ENCODE data around the gene SRA1.

The SRA1 gene

DNA sequence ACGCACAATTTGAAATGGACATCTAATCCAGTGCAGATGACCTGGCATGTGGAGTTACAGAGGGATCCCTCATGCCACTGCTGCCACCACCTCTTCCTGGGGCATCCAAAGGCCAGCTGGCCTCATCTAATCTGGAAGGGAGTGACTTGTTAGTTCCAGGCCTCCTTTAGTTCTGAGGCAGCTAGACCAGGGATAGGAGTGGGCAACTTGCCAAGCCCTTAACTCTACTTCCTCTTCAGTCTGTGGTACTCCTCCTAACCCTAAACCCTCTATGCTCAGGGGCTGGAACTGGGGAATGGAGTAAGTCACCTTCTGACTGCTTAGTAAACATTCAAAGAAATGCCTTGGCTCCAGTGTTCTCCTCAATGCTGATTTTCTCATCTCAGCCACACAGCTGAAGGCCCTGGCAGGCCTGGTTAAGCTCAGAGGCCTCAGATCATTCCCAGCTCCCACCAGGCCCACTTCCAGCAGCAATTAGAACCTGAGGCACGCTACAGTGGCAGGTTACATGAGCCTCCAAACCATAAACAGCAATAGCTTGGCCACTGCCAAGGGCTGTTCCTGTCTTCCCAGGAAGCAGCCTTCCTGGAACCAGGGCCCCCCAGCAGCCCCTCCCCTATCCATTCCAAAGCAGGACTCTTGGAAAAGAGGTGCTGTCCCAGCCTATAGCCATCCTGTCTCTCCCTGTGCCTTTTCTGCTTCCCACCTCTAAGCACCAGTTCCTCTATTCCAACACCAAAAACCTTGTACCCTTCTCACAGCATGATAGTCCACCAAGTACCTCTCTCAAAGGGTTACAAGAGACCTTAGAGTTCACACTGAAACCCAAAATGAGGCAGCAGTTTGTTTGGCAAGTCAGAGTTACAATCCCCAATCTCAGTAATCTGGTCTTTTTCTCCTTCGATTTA lies 7.8 kb downstream of the SRA1 start:
- DNase-seq = no peak

DNA sequence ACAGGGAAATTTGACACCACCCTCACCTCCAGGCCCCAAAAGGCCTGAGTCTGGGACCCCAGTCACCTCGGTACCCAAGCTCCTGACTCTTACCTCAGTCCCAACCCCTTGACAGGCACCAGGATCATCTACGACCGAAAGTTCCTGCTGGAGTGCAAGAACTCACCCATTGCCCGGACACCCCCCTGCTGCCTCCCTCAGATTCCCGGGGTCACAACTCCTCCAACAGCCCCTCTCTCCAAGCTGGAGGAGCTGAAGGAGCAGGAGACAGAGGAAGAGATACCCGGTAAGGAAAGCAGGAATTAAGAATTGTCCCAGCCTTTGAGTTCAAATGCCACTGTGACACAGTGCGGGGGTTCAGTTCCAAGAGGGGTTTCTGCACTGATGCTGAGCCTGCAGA lies 8.5 kb downstream of the SRA1 start:
- no peak for DNase-seq

DNA sequence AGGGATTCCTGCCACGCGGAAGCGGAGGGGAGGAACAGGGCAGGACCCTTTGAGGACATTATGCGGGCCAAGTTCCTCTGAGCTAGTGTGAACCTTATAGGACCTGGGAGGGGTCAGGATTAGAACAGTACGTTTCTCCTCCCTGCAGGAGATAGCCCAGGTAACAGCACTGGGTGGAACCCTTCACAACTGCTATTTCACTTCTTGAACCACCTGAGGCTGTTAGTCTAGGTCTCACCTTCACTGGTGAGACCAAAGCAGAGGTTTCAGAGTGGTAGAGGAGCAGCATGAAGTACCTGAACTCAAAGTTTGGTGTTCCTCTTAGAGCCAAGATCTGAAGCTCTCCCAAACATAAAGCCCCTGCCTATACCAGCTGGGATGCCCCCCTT lies 9.0 kb downstream of the SRA1 start:
- no peak for DNase-seq

DNA sequence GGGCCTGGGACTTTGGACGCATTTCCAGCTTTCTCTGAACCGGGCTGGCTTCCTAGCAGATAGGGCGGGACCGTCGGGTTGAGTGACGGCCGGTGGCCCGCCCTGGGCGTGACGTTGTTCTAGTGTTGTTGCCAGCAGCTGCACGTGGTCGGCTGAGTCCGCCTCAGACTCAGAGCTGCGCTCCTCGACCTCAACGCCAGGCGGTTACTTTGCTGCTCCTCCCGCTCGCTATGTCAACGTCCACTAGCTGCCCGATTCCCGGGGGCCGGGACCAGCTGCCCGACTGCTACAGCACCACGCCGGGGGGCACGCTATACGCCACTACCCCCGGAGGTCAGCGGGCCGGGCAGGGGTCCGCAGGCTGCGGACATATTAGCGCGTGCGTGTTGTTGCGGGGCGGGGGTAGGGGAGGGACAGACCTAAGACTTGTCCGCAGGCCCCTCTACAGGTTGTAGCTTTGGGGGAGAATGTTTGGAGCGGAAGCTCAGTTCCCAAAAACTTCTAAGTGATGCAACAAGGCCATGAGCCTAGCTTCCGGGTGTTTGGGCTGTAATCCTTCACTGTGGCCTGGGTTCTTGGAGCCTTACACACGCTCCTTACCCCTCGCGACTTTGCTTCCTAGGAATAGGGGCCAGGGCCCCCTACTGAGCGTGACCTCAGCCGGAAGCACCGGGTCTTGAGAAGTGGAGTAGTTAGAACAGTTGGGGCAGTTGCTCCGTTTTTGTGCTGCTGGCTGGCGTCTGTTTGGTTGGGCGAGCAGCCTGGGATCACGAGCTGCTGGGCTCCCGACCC lies 9.6 kb downstream of the SRA1 start, which contains the start of gene EIF4EBP3:
Gene EIF4EBP3, plus strand, starts transcription at position 155 of the 792 bp plus-strand sequence. Its CDS starts 76 bp downstream, at position 231.
- peak; percentile 87 for DNase-seq

DNA sequence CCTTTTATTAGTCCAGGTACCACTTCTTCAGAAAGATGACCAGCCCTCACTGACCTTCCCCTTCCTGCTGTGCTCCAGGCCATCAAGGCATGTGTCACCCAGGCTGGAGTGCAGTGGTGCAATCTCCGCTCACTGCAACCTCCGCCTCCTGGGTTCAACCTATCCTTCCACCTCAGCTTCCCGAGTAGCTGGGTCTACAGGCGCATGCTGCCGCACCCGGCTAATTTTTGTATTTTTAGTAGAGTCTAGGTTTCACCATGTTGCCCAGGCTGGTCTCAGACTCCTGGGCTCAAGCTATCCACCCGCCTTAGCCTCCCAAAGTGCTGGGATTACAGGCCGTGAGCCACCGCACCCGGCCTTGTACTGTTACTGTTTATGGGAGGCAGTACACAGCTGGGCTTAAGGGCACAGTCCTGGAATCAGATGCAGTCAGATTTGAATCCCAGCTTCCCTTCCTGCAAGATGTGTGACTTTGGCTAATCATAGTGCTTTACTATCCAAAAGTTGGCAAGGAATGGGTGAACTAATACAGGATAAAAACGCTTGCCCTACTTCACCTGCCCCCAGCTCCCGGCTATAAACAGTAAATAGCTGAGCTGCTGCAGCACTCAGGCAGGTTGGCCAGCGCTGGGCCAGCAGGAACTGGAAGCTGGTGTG lies 10.3 kb downstream of the SRA1 start:
- no peak for DNase-seq

DNA sequence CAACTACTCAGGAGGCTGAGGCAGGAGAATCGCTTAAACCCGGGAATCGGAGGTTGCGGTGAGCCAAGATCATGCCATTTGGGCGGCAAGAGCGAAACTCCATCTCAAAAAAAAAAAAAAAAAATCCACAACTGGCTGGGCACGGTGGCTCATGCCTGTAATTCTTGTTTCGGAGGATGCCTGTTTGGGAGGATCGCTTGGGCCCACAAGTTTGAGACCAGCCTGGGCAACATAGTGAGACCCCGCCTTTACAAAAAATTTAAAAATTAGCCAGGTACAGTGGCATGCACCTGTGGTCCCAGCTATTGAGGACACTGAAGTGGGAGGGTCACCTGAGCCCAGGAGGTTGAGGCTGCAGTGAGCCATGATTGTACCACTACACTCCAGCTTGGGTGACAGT lies 11.7 kb downstream of the SRA1 start:
- DNase-seq = no peak

DNA sequence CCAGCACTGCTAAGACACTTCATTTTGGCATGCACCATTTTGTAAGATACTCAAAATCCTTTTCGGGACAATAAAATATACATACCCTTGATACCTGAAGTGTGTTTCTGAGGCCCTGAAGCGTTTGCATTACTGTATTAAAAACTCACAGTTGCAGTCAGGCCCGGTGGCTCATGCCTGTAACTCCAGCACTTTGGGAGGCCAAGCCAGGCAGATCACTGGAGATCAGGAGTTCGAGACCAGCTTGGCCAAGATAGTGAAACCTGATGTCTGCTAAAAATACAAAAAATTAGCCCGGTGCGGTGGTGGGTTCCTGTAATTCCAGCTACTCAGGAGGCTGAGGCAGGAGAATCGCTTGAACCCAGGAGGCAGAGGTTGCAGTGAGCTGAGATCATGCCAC lies 12.3 kb downstream of the SRA1 start:
- DNase-seq = no peak

DNA sequence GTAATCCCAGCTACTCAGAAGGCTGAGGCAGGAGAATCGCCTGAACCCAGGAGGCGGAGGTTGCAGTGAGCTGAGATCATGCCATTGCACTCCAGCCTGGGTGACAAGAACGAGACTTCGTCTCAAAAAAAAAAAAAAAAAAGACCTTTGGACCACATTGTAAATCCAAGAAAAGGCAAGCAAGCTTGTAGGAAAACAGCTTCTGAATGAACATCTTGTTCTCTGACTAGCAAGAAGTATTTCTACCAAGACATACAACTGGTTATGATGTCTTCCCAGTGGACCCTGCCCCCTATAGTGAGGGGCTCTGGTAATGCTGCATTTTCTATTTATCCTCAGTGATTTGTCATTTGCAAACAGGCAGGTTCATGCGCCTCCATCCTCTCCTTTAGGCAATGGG lies 14.3 kb downstream of the SRA1 start:
- no peak for DNase-seq

DNA sequence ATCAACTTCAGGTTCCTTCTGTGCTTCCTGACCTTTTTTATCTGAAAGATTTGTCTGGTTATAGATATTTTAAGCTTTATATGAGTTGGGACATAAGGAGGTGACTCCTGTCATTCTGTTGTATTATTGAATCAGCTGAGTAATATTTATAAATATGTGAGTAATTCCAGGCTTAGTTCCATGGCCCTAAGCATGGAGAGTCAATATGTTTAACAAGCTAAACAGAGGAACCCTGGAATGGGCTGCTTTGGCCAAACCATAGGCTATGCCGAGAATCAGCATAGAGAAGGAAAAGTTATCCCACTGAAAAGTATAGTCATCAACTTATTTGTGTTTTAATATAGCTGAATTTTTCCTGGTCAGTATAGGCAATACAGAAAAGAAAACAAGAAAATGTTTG lies 17.0 kb downstream of the SRA1 start:
- DNase-seq = no peak

DNA sequence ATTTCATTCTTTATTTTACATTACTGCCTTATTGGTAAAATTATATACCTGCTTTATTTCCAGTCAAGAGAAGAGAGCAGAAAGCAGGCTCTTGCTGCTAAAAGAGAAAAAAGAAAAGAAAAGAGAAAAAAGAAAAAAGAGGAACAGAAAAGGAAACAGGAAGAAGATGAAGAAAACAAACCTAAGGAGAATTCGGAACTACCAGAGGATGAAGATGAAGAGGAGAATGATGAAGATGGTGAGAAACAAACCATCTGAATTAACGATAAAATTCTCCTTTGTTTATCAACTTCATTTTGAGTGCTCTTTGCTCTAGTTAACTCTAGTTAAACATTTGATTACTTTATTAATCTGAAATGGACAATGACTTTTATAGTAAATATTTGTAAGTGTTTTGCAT lies 33.3 kb downstream of the SRA1 start:
- no peak for DNase-seq

DNA sequence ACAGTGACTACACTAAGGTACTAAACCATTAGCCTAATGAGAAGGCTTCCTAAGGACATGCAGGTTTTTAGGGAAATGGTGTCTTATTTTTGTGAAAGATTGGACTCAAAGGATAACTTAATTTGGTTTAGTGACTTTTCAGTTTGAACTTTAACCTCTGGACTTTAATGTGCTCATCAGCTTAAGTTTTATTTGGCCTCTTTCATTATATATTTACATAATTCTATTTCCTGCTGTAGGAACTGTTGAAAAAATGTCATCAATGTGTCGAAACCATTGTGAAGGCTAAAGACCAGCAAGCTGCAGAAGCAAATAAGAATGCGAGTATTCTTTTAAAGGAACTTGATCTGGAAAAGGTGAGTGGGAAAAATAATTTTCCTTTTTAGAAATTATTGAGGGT lies 44.1 kb downstream of the SRA1 start:
- no peak for DNase-seq

DNA sequence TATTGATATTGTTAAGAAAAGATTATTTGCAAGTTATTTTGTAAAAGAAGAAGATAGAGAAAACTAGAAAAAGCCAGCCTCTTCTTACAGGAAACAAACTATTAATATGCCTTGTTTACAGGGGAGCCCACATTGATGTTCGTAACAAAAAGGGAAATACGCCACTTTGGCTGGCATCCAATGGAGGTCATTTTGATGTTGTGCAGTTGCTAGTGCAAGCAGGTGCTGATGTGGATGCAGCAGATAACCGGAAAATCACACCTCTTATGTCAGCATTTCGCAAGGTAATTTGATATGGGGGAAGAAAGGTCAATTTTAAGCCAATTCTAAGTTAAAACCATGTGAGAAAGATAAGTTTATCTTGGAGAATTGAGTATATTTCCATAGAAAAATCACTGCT lies 47.4 kb downstream of the SRA1 start:
- no peak for DNase-seq

DNA sequence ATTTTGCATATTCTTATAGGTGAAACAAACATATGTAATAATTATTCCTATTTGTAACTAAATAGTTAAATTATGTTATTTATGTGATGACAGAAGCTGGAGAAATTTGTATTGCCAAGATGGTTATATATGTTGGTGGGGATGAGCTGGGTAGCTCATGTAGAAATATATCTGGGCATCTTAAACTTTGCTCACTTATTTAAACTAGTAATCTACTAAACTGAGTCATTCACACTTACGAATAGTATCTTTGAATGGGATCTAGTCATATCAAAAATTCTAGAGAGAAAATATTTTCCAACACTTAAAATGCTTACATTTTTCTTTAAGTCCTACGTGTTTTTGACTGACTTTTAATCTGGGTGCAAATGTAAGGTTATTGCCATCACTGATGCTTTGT lies 54.4 kb downstream of the SRA1 start:
- DNase-seq = no peak
